ENCODE data around the gene CCDC85C.

Gene CCDC85C

DNA sequence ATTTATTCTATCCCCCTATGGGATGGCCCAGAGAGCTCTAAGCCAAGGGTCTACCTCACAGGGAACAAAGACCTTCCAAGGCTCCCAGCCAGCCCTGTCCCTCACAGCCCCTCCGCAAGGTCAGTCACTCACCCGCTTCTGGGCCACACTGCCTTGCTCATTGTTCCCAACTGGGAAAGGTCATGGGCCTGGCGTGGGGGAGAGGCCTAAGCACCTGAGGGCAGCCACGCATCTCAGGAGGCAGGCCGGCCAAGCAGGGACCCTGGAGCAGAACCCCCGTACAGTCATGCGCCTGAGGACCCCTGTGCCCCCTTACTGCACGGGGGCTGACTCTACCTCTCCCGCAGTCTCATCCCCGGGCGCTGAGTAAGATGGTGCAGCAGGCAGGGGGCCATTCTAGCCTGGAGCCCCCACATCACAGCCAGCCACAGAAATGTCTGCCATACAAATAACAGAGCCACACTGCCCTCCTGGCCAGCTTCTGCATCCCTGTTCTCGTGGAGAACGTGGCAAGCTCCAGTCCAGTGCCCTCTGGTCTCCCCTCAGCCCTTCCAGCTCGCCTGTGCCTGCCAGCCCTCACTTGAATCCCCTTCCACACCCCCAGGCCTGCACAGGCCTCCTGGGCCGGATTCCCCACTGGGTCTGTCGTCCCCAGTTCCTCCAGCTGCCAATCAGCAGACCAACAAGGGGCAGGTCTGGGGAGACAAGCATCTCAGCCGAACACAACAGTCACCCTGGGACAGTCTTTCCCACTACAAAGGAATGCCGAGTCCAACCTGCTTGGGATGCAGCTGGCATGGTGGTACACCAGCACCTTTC is 16.3 kb downstream of the CCDC85C start:
- DNase-seq = no peak

DNA sequence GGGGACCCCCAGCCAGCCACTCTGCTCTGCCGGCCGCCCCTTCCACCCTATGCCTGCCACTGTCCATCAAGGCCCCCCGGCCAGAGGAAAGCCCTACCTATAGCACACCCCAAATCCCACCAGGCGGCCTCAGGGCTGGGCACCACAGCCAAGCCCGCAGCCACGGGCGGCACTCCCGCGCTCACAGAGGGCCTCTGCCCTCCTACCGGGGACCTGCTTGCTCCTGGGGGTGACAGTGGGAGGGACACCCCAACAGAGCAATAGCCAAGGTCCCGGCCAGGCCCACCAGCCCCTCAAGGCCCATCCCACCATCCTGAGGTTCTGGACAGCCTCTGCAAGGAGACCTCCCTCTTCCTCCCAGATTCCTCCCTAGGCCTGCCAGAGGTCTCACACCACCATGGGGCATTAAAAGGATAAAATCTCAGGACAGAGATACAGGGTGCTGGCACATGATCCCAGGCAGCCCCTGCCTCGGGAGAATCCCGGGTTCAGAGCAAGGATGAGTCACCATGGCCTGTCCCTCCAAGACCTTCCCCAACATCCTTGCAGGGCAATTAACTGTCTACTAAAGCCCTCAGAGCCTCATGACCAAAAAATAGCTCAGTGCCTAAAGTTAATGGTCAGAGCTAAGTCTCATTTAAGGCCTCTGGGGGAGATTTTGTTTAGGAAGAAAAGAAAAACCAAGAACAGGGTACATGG is 17.1 kb downstream of the CCDC85C start:
- DNase-seq = no peak

DNA sequence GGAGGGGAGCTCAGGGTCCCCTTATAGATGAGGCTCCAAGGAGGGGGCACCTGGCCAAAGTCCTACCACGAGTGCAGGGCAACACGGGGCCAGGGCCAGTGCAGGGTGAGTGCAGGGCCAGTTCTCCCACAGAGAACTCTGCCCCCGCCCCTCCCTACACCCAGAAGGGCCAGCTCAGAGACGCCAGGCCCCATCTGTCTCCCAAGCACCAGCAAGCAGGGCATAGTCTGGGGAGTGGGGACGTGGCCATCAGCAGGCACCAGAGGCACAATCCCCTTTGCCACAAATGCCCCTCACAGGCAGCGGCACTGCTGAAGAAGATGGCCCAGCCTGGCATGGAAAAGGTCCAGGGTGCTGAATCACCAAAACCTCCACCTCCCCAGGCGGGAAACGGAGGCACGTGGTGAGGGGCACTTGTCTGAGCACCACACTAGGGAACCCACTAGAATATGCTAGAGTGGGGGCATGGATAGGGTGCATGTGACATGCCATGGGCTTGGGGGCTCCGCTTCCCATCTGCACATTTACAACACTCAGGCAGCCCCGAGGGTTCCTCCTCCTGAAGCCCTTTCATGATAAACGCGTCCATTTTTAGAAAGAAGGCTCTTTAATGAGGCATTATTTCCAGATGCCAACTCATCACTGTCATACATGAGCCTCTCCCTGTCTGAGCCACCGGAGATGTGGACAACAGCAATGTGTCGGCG is 17.8 kb downstream of the CCDC85C start:
- no peak for DNase-seq

DNA sequence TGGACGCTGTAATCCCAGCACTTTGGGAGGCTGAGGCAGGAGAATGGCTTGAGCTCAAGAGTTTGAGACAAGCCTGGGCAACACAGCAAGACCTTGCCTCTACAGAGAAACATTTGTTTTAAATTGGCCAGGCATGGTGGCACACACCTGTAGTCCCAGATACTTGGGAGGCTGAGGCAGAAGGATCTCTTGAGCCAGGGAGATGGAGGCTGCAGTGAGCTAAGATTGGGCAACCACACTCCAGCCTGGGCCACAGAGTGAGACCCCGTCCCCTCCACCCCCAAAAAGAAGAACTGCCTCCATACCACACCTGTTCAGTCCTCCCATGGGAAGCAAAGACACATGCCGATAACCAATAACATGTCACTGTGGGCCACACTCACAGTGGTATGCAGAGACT is 19.2 kb downstream of the CCDC85C start:
- no peak for DNase-seq

DNA sequence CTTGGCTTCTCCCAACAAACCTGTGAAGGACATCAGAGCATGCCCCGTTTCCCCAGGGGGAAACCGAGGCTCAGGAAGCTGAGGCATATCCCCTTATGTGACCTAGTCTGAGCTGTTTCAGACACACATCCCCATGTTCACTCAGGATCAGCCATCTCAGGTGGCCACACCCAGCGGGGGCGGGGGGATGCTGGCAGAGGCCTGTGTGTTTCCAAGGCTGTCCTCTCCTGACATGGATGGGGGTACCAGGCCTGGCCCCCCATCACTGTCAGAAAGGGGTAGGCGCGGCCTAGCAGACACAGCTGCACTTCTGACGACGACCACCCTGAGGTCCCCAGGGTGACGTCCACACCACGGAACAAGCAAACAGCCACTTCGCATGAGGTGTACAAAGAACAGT is 22.1 kb downstream of the CCDC85C start:
- no peak for DNase-seq

DNA sequence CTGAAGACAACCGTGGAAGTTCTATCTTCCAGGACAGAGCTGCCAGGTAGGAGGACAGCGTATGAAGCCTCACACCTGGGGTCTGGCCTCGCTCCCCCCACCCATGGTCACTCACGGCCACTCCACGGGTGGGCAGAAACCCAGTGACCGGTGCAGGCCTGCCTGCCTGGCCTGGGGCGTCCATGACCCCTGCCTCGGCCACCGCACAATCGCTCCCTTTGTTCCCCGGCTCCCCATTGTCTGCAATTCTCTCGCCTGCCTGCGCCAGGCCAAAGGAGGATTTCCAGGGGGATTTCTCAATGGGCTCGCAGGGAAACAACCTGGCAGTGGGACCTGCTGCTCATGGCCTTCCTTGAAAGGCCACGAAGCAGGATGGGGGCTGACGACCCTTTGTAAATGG is 22.6 kb downstream of the CCDC85C start:
- DNase-seq = no peak

DNA sequence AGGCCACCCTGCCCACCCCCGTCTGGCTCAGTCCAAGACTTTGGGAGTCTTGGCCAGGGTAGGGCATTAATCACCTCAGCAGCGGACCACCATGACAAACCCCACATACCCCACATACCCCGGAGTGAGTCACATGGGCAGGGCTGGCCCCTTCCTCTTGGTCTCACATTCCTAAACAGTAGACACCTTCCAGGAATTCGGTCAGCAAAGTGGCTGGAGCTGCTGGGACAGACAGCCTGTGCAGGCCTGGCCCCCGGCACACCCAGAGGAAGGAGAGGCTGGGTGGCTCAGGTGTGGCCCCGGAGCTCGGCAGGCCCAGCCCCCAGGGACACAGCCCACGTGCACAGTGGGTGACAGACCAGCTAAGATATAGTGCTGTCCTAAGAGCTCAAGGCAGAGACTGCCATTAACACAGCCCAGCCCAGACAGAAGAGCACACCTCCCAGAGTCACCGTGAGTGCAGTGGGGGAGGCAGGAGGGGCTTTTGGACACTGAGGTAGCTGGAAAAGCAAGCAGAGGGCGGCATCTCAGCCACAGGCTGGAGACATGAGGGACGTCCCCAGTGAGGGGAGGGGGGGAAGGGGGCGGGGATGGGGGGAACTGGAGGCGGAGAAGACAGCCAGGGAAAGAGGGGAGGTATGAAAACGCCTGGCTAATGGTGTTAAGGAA is 24.0 kb downstream of the CCDC85C start:
- no peak for DNase-seq

DNA sequence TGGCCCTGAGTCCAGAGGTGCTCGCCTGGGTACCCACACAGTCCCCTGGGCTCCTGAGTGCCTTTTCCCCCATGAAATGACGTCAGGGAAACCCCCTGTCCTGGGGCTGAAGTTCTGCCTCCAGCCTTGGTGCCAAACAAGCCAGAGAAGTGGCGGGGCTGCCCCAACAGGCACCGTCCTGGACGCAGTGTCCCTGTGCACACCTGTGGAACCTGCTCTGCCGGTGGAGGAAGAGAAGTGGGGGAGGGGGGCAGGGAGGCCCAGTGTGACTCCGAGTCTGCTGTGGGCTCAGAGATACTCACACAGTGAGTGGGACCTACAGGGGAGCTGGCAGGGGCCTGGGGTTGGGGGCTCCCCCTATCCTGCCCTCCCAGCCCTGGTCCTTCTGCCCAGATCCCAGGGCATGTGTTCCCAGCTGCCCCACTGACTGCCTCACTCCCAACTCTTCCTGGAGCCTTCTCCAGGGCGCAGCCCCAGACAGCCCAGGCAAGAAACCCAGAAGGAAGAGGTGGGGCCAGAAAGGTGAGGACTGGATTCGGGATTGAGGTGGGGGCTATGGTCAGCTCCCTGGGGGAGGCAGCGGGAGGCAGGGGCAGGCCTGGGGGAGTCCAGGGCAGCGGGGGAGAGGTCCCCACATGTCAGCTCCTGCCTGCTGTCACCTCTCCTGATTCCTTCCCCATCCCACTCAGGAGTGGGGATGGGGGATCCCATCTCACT is 24.7 kb downstream of the CCDC85C start:
- no peak for DNase-seq

DNA sequence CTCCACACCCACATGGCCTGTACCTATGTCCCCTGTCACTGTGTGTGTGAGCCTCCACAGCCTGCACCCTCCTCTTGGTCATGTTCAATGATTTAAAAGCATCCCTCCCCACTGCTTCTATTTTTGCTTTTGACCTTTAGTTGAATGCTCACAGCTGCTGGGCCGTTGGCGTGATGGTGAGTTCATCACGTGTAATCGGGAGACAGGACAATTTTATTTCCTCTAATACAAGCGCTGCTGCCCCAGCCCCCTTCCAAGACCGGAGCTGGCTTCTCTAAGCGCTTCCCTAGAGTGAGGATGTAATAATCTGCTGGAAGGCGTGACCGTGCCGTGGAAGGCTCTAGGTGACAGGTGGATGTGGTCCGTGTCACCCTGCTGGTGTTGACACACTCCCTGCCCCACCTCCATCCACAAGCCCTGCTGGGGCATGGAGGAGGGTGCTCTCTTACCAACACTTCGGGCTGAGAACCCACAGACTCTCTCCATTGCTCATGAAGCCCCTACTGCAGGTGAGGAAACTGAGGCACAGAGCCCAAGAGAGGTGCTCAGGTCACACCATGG is 25.4 kb downstream of the CCDC85C start:
- no peak for DNase-seq

DNA sequence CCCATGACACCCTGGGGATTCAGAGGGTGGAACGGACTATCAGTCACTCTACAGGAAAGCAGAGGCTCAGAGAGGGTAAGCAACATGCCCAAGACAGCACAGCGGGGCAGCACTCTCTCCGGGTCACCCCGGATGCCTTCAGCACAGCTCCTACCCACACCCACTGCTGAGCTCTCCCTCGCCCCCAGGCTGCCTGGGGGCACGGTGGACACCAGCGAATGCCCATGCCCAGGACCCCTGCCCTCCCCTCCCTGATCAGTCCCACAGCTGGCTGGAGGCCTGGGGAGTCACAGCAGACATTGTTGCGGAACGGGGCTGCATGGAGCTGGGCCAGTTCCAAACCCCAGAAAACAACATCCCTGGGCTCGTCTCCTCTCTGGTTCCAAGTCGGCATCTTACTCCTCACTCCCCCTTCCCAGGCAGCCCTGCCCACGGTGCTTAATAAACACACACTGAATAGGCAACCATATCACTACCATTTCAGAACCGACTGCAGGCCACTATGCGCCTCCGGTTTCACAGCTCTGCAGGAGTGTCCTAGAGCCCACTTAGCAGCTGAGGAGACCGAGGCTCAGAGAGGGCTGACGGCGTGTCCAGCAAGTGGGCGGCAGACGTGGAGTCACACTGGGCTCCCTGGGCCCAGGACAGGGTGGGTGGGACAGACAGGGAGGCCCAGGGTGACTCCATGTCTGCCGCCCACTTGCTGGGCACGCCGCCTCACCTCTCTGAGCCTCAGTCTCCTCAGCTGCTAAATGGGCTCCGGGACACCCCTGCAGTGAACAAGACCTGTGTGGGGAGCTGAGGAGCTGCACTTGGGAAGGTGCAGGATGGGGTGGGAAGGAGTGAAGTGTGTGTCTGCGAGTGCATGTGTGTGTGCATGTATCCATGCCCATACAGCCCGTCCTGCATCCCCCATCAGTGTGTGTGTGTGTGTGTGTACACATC is 27.0 kb downstream of the CCDC85C start:
- DNase-seq = no peak

DNA sequence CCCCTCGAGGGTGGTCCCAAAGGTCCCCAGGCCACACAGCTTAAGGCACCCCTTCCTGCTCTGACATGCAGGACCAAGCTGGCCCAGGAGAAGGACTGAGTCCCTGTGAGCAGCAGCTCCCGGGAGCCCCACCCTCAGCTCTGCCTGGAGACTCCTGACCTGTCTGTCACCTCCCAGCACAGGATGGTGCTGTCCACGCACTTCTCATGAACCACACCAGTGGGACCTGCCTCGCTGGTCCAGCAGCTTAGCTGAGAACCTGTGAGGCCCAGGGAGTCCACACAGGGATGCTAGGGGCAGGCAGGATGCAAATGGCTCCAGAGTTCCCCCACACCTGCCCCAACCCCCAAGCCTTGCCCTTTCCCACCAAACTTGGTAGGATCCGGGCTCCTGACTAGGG is 27.7 kb downstream of the CCDC85C start:
- no peak for DNase-seq

DNA sequence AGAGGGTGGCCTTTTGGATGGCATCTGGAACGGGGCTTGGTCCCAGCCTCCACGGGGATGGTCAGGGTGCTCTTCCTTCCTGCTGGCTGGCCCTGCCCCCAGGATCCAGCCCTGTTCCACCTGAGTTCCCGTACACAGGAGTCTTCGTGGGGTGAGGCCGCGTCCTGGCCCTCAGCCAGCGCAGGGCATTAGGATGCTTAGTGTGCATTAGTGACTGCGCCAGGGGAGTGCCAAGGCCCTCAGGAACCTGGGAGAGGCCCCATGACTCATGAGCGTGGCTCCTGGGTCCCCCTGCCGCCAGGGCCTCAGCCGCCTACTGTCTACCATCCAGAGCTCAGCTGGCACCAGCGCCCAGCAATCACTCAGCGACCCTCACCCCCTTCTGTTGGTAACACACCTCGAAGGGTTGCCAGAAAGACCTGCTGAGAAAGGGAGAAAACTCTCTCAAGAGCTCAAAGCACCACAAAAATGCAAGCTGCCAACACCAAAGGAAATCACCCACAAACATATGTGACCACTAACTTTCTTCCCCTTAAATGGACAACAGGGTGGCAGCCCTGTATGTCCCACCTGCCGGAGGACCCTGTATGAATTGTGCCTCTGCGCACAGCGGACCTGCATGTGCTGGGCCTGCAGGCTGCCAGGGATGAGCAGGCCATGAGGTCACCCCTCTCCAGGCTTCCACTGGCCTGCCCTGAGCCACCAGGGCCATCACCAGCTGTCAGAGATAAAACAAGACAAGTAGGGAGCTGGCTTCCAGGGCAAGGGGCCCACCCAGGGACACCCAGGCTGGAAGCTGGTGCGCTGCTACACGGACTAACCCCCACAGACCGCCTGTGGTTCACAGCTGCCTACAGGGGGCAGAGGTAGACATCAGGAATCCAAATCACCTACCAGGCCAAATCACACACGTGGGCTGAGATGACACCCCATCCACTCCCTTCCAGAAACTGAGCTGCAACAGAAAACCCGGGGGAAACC is 28.7 kb downstream of the CCDC85C start:
- DNase-seq = no peak

DNA sequence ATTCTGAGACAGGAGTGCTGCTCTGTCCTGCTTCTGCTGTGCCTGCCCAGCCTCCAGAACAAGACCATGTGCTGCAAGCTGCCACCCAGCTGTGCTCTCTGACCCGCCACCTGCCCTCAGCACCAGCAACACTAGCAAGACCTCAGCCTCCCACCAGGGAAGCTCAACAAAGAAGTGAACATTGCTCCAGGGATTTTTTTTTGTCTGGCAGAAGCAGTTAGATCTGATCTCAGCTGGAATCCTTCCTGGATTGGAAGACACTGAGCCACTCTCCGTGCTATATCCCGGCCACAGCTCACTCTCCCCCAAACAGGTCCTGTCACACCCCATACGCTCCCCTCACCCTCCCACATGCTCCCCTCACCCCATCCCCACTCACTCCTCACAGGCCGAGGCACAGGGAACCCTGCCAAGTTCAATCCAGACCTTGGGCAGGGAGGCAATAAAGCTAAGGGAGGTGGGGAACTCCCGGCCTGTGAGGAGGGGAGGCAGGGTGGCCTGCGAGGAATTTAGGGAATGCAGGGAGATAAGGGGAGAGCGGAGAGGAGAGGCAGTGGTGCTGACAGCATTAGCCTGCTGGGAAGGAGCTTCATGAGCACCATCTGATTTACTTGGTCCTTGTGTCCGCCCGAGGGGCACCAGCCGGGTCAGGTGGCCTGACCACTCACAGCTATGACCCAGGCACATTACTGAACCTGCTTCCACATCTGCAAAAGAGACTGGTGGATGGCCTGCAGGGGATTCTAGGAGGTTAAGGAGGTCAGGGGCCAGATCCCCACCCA is 29.7 kb downstream of the CCDC85C start:
- no peak for DNase-seq

DNA sequence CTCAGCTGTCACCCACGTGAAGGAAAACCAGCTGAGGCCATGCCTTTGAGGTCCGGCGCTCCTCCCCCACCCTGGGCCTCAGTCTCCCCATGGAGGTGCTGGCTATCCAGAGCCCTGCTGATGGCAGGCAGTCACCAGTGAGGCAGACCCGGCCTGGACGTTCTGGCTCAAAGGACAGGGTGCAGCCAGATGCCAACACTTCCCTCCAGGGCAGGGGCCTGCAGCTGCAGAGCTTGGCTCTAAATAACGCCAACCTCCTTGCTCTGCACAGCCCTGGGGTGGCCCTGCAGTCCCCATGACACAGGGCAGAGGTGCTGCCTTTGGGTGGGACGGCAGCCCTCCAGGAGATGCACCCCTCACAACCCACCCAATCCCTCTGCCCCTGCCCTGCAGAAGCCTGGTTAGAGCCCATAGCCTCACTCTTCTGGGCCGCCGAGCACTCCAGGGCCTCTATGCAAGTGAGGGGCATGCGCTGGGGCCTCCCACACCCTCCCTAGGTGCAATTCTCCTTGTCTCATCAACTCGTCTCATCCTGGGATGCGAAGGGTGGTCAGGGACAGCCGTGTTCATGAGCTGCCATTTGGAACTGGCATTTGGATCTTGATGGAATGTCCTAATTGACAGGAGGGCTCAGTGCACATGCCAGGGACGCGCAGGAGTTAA is 30.4 kb downstream of the CCDC85C start:
- DNase-seq = no peak

DNA sequence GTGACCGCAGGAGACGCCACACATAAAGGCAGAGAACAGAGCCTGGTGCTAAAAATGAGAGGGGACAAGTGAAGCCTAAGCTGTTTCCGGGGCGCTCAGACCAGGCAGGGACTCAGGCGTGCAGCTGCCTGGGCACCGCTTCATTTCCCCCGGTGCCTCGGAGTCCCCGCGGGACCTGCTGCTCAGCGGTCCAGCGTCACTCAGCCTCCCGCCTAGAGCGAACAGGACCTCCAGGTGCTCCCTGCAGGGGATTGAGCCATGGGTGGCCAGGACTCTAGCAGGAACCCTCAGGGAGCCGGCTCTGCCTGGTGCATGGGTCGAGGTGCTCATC is 31.0 kb downstream of the CCDC85C start:
- no peak for DNase-seq

DNA sequence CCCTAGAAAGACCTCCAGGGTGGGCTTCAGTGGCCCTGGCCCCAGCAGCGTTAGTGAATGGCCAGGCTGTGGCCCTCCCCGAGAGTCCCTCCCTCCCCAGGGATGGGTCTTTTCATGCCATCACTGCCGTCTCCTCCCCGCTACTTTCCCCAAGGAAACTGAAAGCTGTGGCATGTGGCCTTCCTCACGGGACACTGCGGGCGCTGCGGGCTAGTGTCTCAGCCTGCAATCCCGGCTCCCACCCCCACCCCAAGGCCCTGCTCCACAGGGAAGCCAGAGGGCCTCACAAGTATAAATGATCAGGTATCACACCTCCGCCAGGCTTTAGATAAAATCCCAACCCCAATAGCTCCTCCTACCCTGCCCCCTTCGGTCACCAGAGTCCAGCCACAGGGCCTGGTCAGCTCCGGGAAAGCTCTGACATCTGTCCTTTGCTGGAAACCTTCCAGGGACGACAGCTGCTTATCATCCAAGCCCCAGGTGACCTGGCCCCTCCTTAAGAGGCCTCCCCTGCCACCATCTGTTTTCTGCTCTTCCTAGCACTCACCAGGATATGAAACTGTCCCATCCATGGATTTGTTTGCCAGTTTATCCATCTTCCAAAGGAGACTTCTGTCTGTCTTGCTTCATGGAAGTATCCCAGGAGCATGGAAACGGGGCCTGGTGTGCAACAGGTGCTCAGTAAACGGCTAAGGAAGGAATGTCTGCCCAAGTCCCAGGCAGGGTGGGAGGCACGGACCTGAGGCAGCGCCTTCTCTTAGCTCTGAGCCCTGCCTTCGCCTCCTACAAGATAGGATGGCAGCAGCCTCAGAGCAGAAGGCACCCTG is 31.6 kb downstream of the CCDC85C start:
- no peak for DNase-seq

DNA sequence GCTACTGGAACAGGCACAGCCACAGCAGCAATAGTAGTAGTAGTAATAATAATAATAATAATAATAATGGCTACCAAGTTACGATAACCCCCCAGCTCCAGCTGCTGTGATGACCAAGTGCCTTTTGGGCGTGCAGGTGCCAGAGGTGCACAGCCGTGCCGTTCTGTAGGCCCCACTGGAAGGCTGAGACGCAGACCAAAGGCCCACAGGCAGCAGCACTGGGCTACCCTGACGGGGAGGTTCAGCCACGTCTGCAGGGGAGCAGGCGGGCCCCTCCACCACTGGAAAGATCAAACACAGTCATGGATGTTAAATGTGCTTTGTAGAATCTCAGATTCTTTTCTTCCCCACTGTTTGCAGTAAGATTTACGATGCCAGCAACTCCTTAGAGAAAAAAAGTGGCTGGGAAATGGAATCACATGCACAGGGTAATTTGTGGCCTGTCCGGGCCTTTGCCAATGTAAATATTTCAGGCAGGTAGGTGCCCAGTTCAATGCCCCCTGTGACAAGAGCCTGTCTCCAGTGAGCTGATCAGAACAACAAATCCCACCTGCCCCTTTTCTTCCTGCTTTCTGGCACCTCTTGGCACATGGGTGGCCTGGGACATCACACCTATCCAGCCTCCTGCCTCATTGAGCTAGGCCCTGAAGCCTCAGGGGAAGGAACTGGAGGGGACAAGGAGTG is 32.6 kb downstream of the CCDC85C start:
- no peak for DNase-seq
